NCI-H510A (cell line): Measurements from ENCODE around the gene ATF5.

Experiments used
- DNase-seq: peaks from one replicate; lab custom pipeline; 2025; lab: John Stamatoyannopoulos, UW

Gene ATF5

GRCh38 chr19:49894879-49895565 lies 34.0 kb upstream of the ATF5 start:
- DNase-seq, result no peak

GRCh38 chr19:49895566-49896297 lies 33.3 kb upstream of the ATF5 start:
- DNase-seq, result no peak

- no peak for DNase-seq
These were observed 32.0 kb upstream of the ATF5 start, which contains the start of gene IL4I1 for GRCh38 chr19:49896863-49897621. TSS of gene IL4I1 (minus strand) at chr19:49896887. CDS start at chr19:49896160, 727 bp downstream.

- DNase-seq, result no peak
These were observed 24.9 kb upstream of the ATF5 start for GRCh38 chr19:49904136-49904535.

- DNase-seq, result no peak
These were observed 22.0 kb upstream of the ATF5 start for GRCh38 chr19:49906879-49907564.

GRCh38 chr19:49907745-49908446 lies 21.1 kb upstream of the ATF5 start:
- DNase-seq, result no peak

- DNase-seq, result no peak
These were observed 20.3 kb upstream of the ATF5 start for GRCh38 chr19:49908480-49909420.

GRCh38 chr19:49910179-49910578 lies 18.8 kb upstream of the ATF5 start:
- no peak for DNase-seq

- no peak for DNase-seq
These were observed 17.4 kb upstream of the ATF5 start for GRCh38 chr19:49911381-49912145.

GRCh38 chr19:49912965-49913685 lies 15.9 kb upstream of the ATF5 start:
- DNase-seq, result no peak

GRCh38 chr19:49913720-49914119 lies 15.3 kb upstream of the ATF5 start:
- no peak for DNase-seq

GRCh38 chr19:49915271-49915670 lies 13.7 kb upstream of the ATF5 start:
- no peak for DNase-seq

- no peak for DNase-seq
These were observed 11.9 kb upstream of the ATF5 start for GRCh38 chr19:49916839-49917733.

- no peak for DNase-seq
These were observed 10.9 kb upstream of the ATF5 start for GRCh38 chr19:49918089-49918488.

GRCh38 chr19:49920624-49921363 lies 8.2 kb upstream of the ATF5 start:
- DNase-seq, result no peak

GRCh38 chr19:49921871-49922795 lies 6.9 kb upstream of the ATF5 start:
- no peak for DNase-seq
